Hepatocyte (in vitro differentiated cells): Measurements from ENCODE around the gene SLC9A8. TPM values are rescaled to one million over a fixed set of nuclear protein-coding genes. Genes with fewer than 3 reads are reported as not detected.

Experiments
- DNase-seq: peaks from one replicate; pipeline ENCODE4 v3.0.0-alpha.2; 2016; ENCODE audit warnings: low spot score
- H2AFZ ChIP-seq: fragments of 200-600 bp; sonication (generic); 2 replicates; pipeline ENCODE4 v1.6.0; 2016; ENCODE audit warnings: antibody characterized with exemption, mild to moderate bottlenecking
- H3K27ac ChIP-seq: fragments of 200-600 bp; sonication (generic); 2 replicates; pipeline ENCODE4 v1.5.1; 2016; ENCODE audit warnings: mild to moderate bottlenecking
- H3K27me3 ChIP-seq: fragments of 200-600 bp; sonication (generic); 2 replicates; pipeline ENCODE4 v1.6.1; 2016
- H3K36me3 ChIP-seq: fragments of 200-600 bp; sonication (generic); replicated peaks from 2 replicates; pipeline ENCODE4 v1.5.1; 2016; ENCODE audit warnings: low read depth; ENCODE audit not compliant: insufficient read depth
- H3K4me1 ChIP-seq: fragments of 200-600 bp; sonication (generic); 2 replicates; pipeline ENCODE4 v1.5.1; 2016; ENCODE audit warnings: mild to moderate bottlenecking, moderate library complexity; ENCODE audit not compliant: insufficient read depth
- H3K4me2 ChIP-seq: fragments of 200-600 bp; sonication (generic); 2 replicates; pipeline ENCODE4 v1.6.0; 2016
- H3K4me3 ChIP-seq: fragments of 200-600 bp; sonication (generic); 2 replicates; pipeline ENCODE4 v1.5.1; 2016; ENCODE audit warnings: mild to moderate bottlenecking
- H3K79me2 ChIP-seq: fragments of 200-600 bp; sonication (generic); 2 replicates; pipeline ENCODE4 v1.6.0; 2017; ENCODE audit warnings: mild to moderate bottlenecking
- H3K9me2 ChIP-seq: fragments of 200-600 bp; sonication (generic); replicated peaks from 2 replicates; pipeline ENCODE4 v1.6.0; 2017; ENCODE audit warnings: mild to moderate bottlenecking; ENCODE audit not compliant: insufficient read depth
- H3K9me3 ChIP-seq: fragments of 200-600 bp; sonication (generic); 2 replicates; pipeline ENCODE4 v1.5.1; 2016; ENCODE audit warnings: low read depth, mild to moderate bottlenecking
- H4K20me1 ChIP-seq: fragments of 200-600 bp; sonication (generic); 2 replicates; pipeline ENCODE4 v1.6.0; 2016; ENCODE audit warnings: mild to moderate bottlenecking; ENCODE audit not compliant: insufficient read depth, poor library complexity, severe bottlenecking
- EZH2 ChIP-seq: fragments of 200-600 bp; sonication (generic); IDR thresholded peaks from 2 replicates; pipeline ENCODE4 v1.6.1; 2016; ENCODE audit warnings: antibody characterized with exemption, mild to moderate bottlenecking, borderline replicate concordance
- EZH2phosphoT487 ChIP-seq: fragments of 200-600 bp; sonication (generic); IDR thresholded peaks from one replicate; pipeline ENCODE4 v1.6.1; 2018; ENCODE audit warnings: antibody characterized with exemption, mild to moderate bottlenecking, low read depth, moderate library complexity; ENCODE audit not compliant: unreplicated experiment, severe bottlenecking
- WGBS: methylation state at CpG from one replicate; pipeline ENCODE4 v1.1.6; 2016; ENCODE audit warnings: low lambda C conversion rate; ENCODE audit errors: missing lambda C conversion rate; 5-methylcytosine and 5-hydroxymethylcytosine counted together
- polyA plus RNA-seq: library from polyadenylated mRNA; unstranded; fragments of >200 nt; fragmentation: Nextera tagmentation; extraction: Ambion mirVana; gene quantifications from 2 replicates; pipeline ENCODE4 v1.2.1, GENCODE V29; 2016
- total RNA-seq: library from RNA; depleted of rRNA; stranded (reverse); fragments of >200 nt; gene quantifications from 2 replicates; pipeline ENCODE4 v1.2.3, GENCODE V29; 2014
- TF ChIP-seq, protein P1 (sequence below): fragments of 200-600 bp; sonication (generic); IDR thresholded peaks from 2 replicates; pipeline ENCODE4 v1.5.1; 2016; ENCODE audit warnings: antibody characterized with exemption, mild to moderate bottlenecking; ENCODE audit not compliant: poor library complexity

Gene SLC9A8
- total and polyA plus RNA-seq, 2 experiments from 2014 or later, result 4.9 to 6.7 TPM

DNA sequence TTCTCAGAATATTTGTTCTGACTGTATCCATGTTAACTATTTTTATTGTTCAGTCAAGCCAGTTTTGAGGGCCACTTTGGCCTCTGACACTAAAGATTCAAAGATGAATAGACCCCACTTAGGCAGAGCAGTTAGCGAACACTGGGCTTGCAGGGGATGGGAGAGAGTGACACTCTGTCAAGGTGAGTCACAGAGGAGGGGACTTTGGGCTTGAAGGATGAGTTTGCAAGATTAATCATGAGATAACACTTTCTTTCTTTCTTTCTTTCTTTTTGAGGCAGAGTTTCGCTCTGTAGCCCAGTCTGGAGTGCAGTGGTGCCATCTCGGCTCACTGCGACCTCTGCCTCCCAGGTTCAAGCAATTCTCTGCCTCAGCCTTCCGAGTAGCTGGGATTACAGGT lies 56.3 kb downstream of the SLC9A8 start:
- no peak overlapping the region for H3K4me3 ChIP-seq
- no peaks in the 10 kb centered on the region for H3K9me3 ChIP-seq
- H3K4me1 ChIP-seq, result peaks cover 14% of the 10 kb centered on the region
- no peaks in the 10 kb centered on the region for H3K27me3 ChIP-seq
- no peaks in the 10 kb centered on the region for H3K79me2 ChIP-seq
- no peak overlapping the region for H3K27ac ChIP-seq
- H3K36me3 ChIP-seq, result no peaks in the 10 kb centered on the region
- no peak overlapping the region for H3K4me2 ChIP-seq
- H3K9me2 ChIP-seq, result no peaks in the 10 kb centered on the region
- H2AFZ ChIP-seq, result no peak overlapping the region
- WGBS, result 80% methylated on average over 5 of the region's 5 CpGs
- TF ChIP-seq, protein P1, sequence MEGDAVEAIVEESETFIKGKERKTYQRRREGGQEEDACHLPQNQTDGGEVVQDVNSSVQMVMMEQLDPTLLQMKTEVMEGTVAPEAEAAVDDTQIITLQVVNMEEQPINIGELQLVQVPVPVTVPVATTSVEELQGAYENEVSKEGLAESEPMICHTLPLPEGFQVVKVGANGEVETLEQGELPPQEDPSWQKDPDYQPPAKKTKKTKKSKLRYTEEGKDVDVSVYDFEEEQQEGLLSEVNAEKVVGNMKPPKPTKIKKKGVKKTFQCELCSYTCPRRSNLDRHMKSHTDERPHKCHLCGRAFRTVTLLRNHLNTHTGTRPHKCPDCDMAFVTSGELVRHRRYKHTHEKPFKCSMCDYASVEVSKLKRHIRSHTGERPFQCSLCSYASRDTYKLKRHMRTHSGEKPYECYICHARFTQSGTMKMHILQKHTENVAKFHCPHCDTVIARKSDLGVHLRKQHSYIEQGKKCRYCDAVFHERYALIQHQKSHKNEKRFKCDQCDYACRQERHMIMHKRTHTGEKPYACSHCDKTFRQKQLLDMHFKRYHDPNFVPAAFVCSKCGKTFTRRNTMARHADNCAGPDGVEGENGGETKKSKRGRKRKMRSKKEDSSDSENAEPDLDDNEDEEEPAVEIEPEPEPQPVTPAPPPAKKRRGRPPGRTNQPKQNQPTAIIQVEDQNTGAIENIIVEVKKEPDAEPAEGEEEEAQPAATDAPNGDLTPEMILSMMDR, result no peak
- TF ChIP-seq EZH2 (no peak), EZH2phosphoT487 (no peak)
- no peak for DNase-seq
- H4K20me1 ChIP-seq, result no peaks in the 10 kb centered on the region

- peaks cover 24% of the 10 kb centered on the region for H3K4me1 ChIP-seq
- H3K4me3 ChIP-seq, result no peak overlapping the region
- H2AFZ ChIP-seq, result no peak overlapping the region
- H3K36me3 ChIP-seq, result no peaks in the 10 kb centered on the region
- no peak for DNase-seq
- no peaks in the 10 kb centered on the region for H4K20me1 ChIP-seq
- H3K79me2 ChIP-seq, result no peaks in the 10 kb centered on the region
- TF ChIP-seq, protein P1, result no peak
- no peak for TF ChIP-seq EZH2phosphoT487
- no peak for TF ChIP-seq EZH2
- H3K9me3 ChIP-seq, result no peaks in the 10 kb centered on the region
- 90% methylated on average over 5 of the region's 5 CpGs for WGBS
- H3K9me2 ChIP-seq, result no peaks in the 10 kb centered on the region
- H3K27me3 ChIP-seq, result no peaks in the 10 kb centered on the region
- H3K4me2 ChIP-seq, result no peak overlapping the region
- no peak overlapping the region for H3K27ac ChIP-seq
These were observed 57.6 kb downstream of the SLC9A8 start for GRCh38 chr20:49870261-49870660.

DNA sequence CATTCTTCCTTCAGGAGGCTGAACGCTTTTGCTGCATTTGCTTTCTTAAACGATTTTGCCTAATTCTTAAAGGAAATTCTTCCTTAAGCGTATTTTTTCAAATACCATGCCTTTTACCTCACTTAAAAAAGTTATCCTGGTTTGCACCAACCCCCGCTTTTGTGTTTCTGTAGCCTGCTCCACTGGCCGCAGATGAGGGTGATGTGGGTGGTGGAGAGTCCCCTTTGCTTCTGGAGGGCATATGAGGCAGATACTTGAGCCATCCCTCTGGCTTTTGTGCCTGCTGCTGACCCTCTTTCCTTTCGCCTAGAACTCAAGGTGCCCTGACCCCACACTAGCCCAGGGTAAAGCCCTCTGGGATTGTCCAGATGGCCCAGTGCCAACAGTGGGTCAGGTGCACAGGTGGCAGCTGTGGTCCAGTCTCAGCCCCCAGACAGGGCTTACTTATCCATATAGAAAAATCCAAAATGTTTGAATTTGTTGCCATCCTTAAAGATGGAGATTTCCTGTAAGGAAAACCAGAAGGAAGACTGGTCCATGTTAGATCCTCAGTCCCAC lies 58.8 kb downstream of the SLC9A8 start:
- Histone ChIP-seq H3K27ac (no peak overlapping the region), H3K4me1 (peaks cover 24% of the 10 kb centered on the region), H3K36me3 (no peaks in the 10 kb centered on the region), H3K27me3 (no peaks in the 10 kb centered on the region), H3K4me2 (no peak overlapping the region), H3K9me2 (no peaks in the 10 kb centered on the region), H3K79me2 (no peaks in the 10 kb centered on the region), H3K4me3 (no peak overlapping the region), H3K9me3 (no peaks in the 10 kb centered on the region), H2AFZ (no peak overlapping the region), H4K20me1 (no peaks in the 10 kb centered on the region)
- WGBS, result 96% methylated on average over 6 of the region's 6 CpGs
- DNase-seq, result no peak
- no peak for TF ChIP-seq EZH2phosphoT487

DNA sequence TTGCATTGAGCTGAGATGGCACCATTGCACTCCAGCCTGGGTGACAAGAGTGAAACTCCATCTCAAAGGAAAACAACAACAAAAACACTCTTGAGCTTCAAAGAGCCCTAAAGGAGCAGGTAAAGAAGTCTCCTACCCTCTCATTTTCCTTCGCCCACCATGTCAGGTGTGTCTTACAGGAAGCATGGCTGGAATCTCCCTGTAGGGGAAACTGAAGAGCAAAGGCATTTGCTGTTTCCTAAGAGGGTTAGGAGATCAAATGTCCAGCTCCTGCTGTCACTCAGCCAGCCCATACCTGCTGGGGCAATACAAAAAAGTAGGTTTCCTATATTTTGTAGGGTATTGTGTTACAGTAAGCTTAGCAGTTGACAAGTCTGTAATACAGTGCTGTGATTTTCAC lies 59.4 kb downstream of the SLC9A8 start:
- H3K36me3 ChIP-seq, result no peaks in the 10 kb centered on the region
- no peak overlapping the region for H3K4me2 ChIP-seq
- no peaks in the 10 kb centered on the region for H4K20me1 ChIP-seq
- peaks cover 19% of the 10 kb centered on the region for H3K4me1 ChIP-seq
- no peak overlapping the region for H3K4me3 ChIP-seq
- H3K27me3 ChIP-seq, result no peaks in the 10 kb centered on the region
- H3K27ac ChIP-seq, result no peak overlapping the region
- H3K9me3 ChIP-seq, result no peaks in the 10 kb centered on the region
- TF ChIP-seq, protein P1, result no peak
- TF ChIP-seq EZH2 (no peak), EZH2phosphoT487 (no peak)
- H3K79me2 ChIP-seq, result no peaks in the 10 kb centered on the region
- WGBS, result 100% methylated on average over 1 of the region's 1 CpG
- H3K9me2 ChIP-seq, result no peaks in the 10 kb centered on the region
- DNase-seq, result no peak
- H2AFZ ChIP-seq, result no peak overlapping the region
